HepG2 (cell line): ENCODE measurements around the gene TCF25. TPM values are rescaled to one million over a fixed set of nuclear protein-coding genes. Genes with fewer than 3 reads are reported as not detected.

ENCODE experiments used
- HDAC2 ChIP-seq: sonication (generic); formaldehyde crosslinking; IDR thresholded peaks from 2 replicates; pipeline ENCODE4 v1.4.0; 2020; ENCODE audit warnings: missing genetic modification reagents
- ISX ChIP-seq: sonication (generic); formaldehyde crosslinking; conservative IDR thresholded peaks from 2 replicates; pipeline ENCODE4 v1.5.0; 2020; ENCODE audit warnings: missing genetic modification reagents
- NFIC ChIP-seq: IDR thresholded peaks from 2 replicates; pipeline ENCODE4 v1.6.1; 2012; ENCODE audit warnings: mild to moderate bottlenecking, low read length, inconsistent platforms
- PITX1 ChIP-seq: sonication (generic); formaldehyde crosslinking; IDR thresholded peaks from 2 replicates; pipeline ENCODE4 v1.5.1; 2020; ENCODE audit warnings: mild to moderate bottlenecking, missing genetic modification reagents
- TEF ChIP-seq: sonication (generic); formaldehyde crosslinking; IDR thresholded peaks from 2 replicates; pipeline ENCODE4 v1.5.0; 2020; ENCODE audit warnings: missing genetic modification reagents
- ZMYM3 ChIP-seq: sonication (generic); formaldehyde crosslinking; IDR thresholded peaks from 2 replicates; pipeline ENCODE4 v1.5.1; 2020; ENCODE audit warnings: mild to moderate bottlenecking, missing genetic modification reagents
- ZNF17 ChIP-seq: sonication (generic); formaldehyde crosslinking; IDR thresholded peaks from 2 replicates; pipeline ENCODE4 v1.5.0; 2020; ENCODE audit warnings: mild to moderate bottlenecking, missing genetic modification reagents
- ZNF34 ChIP-seq: sonication (generic); formaldehyde crosslinking; IDR thresholded peaks from 2 replicates; pipeline ENCODE4 v1.4.0; 2020; ENCODE audit warnings: mild to moderate bottlenecking, missing genetic modification reagents, borderline replicate concordance
- ZNF646 ChIP-seq: sonication (generic); formaldehyde crosslinking; IDR thresholded peaks from 2 replicates; pipeline ENCODE4 v1.9.0; 2021; ENCODE audit warnings: mild to moderate bottlenecking, missing genetic modification reagents
- ZNF660 ChIP-seq: sonication (generic); formaldehyde crosslinking; IDR thresholded peaks from 2 replicates; pipeline ENCODE4 v1.5.1; 2020; ENCODE audit warnings: mild to moderate bottlenecking, low read depth, missing genetic modification reagents, borderline replicate concordance
- ZNF768 ChIP-seq: sonication (generic); formaldehyde crosslinking; IDR thresholded peaks from 2 replicates; pipeline ENCODE4 v1.4.0; 2020; ENCODE audit warnings: missing genetic modification reagents
- polyA plus RNA-seq, 8 experiments: library from polyadenylated mRNA; depleted of rRNA in 3 of 8; stranded (reverse) in 7 of 8; unstranded in 1 of 8; fragments of >200 nt; fragmentation: Illumina TruSeq in 4 of 8; extraction: Trizol in 4 of 8; gene quantifications; 2 replicates each; pipeline versions ENCODE4 v1.2.1 to v1.2.3, GENCODE V29; 2011 to 2016; ENCODE audit warnings: low read depth in 4 of 8, missing spikeins in 1 of 8, mixed read lengths in 1 of 8; ENCODE audit not compliant: insufficient read depth in 1 of 8
- total RNA-seq, 5 experiments: library from RNA; depleted of rRNA; stranded (reverse); fragments of >200 nt; fragmentation: Illumina TruSeq; extraction: Trizol; gene quantifications; 2 replicates each; pipeline ENCODE4 v1.2.3, GENCODE V29; 2016; ENCODE audit warnings: low read depth in 1 of 5
- TF ChIP-seq, protein P1 (sequence below): sonication (generic); formaldehyde crosslinking; IDR thresholded peaks from 2 replicates; pipeline ENCODE4 v1.5.1; 2020; ENCODE audit warnings: mild to moderate bottlenecking, missing genetic modification reagents, borderline replicate concordance
- TF ChIP-seq, protein P2 (sequence below): sonication (generic); formaldehyde crosslinking; IDR thresholded peaks from 2 replicates; pipeline ENCODE4 v1.4.0; 2020; ENCODE audit warnings: missing genetic modification reagents

TCF25 gene
- total and polyA plus RNA-seq, 2 of the 13 experiments (the other 11 are each of a cell fraction or from before 2014, with no cell fraction given): 138 to 206 TPM

GRCh38 chr16:89842471-89843408, 30.7 kb upstream of the TCF25 start (continued):
- no peak; the same call in 1 of the 2 replicates for TF ChIP-seq HDAC2 (CRISPR knock-in tag)
- no peak for TF ChIP-seq ZNF17 (CRISPR knock-in tag)
- no peak for TF ChIP-seq NFIC
- peak; percentile 13; the same call in 1 of the 2 replicates for TF ChIP-seq ZNF768 (CRISPR knock-in tag)
- TF ChIP-seq ISX (CRISPR knock-in tag): no peak
- no peak for TF ChIP-seq ZNF646 (CRISPR knock-in tag)
- TF ChIP-seq ZNF34 (CRISPR knock-in tag): 0 out of 2 replicates have a peak, but pooled peaks have one; percentile 39
- TF ChIP-seq TEF (CRISPR knock-in tag): no peak
- peak; percentile 68 for TF ChIP-seq ZMYM3
- TF ChIP-seq, protein P1, sequence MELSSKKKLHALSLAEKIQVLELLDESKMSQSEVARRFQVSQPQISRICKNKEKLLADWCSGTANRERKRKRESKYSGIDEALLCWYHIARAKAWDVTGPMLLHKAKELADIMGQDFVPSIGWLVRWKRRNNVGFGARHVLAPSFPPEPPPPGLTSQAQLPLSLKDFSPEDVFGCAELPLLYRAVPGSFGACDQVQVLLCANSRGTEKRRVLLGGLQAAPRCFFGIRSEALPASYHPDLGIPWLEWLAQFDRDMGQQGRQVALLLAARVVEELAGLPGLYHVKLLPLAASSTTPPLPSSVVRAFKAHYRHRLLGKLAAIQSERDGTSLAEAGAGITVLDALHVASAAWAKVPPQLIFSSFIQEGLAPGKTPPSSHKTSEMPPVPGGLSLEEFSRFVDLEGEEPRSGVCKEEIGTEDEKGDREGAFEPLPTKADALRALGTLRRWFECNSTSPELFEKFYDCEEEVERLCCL (CRISPR knock-in tag): no peak
- TF ChIP-seq ZNF660 (CRISPR knock-in tag): no peak
- TF ChIP-seq PITX1 (CRISPR knock-in tag): no peak
- TF ChIP-seq, protein P2, sequence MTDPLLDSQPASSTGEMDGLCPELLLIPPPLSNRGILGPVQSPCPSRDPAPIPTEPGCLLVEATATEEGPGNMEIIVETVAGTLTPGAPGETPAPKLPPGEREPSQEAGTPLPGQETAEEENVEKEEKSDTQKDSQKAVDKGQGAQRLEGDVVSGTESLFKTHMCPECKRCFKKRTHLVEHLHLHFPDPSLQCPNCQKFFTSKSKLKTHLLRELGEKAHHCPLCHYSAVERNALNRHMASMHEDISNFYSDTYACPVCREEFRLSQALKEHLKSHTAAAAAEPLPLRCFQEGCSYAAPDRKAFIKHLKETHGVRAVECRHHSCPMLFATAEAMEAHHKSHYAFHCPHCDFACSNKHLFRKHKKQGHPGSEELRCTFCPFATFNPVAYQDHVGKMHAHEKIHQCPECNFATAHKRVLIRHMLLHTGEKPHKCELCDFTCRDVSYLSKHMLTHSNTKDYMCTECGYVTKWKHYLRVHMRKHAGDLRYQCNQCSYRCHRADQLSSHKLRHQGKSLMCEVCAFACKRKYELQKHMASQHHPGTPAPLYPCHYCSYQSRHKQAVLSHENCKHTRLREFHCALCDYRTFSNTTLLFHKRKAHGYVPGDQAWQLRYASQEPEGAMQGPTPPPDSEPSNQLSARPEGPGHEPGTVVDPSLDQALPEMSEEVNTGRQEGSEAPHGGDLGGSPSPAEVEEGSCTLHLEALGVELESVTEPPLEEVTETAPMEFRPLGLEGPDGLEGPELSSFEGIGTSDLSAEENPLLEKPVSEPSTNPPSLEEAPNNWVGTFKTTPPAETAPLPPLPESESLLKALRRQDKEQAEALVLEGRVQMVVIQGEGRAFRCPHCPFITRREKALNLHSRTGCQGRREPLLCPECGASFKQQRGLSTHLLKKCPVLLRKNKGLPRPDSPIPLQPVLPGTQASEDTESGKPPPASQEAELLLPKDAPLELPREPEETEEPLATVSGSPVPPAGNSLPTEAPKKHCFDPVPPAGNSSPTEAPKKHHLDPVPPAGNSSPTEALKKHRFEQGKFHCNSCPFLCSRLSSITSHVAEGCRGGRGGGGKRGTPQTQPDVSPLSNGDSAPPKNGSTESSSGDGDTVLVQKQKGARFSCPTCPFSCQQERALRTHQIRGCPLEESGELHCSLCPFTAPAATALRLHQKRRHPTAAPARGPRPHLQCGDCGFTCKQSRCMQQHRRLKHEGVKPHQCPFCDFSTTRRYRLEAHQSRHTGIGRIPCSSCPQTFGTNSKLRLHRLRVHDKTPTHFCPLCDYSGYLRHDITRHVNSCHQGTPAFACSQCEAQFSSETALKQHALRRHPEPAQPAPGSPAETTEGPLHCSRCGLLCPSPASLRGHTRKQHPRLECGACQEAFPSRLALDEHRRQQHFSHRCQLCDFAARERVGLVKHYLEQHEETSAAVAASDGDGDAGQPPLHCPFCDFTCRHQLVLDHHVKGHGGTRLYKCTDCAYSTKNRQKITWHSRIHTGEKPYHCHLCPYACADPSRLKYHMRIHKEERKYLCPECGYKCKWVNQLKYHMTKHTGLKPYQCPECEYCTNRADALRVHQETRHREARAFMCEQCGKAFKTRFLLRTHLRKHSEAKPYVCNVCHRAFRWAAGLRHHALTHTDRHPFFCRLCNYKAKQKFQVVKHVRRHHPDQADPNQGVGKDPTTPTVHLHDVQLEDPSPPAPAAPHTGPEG (CRISPR knock-in tag): peak; percentile 66; the same call in 1 of the 2 replicates
